IPS-18a (cell line): ENCODE data around the gene SDK1.

Experiments
- H3K27ac ChIP-seq: one replicate; pipeline ENCODE4 v1.5.1; 2013; ENCODE audit warnings: low read length
- H3K27me3 ChIP-seq: one replicate; pipeline ENCODE4 v1.6.1; 2013; ENCODE audit warnings: mild to moderate bottlenecking, low read length; ENCODE audit not compliant: control insufficient read depth, insufficient read depth
- H3K36me3 ChIP-seq: one replicate; pipeline ENCODE4 v1.6.1; 2013; ENCODE audit warnings: low read depth, low read length; ENCODE audit not compliant: control insufficient read depth
- H3K4me1 ChIP-seq: one replicate; pipeline ENCODE4 v1.6.1; 2013; ENCODE audit warnings: low read depth, low read length; ENCODE audit not compliant: control insufficient read depth
- H3K4me3 ChIP-seq: one replicate; pipeline ENCODE4 v1.5.1; 2013; ENCODE audit warnings: low read length
- H3K9ac ChIP-seq: one replicate; pipeline ENCODE4 v1.6.1; 2013; ENCODE audit warnings: mild to moderate bottlenecking, low read length, moderate library complexity
- H3K9me3 ChIP-seq: one replicate; pipeline ENCODE4 v1.6.1; 2013; ENCODE audit warnings: low read depth, low read length; ENCODE audit not compliant: control insufficient read depth

Gene SDK1

DNA sequence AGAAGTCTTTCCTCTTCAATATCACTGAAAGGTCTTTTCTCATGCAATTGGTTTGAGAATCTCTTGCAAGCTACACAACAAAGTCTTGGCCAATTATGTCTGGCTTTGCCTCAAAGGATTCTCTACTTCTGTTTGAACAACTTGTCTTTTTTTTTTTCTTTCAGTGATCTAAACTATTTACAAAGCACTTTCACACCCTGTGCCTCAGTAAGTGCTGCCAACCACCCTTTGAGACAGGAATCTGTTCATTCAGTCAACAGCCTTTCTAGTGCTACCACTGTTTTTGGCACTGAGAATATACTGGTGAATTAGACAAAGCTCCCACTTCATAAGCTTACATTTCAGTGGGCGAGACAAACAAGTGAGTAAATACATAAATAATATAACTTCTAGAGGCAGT is 26.9 kb upstream of the SDK1 start:
- Histone ChIP-seq H3K27ac (no peak overlapping the region), H3K4me1 (no peaks in the 10 kb centered on the region), H3K27me3 (no peaks in the 10 kb centered on the region), H3K9me3 (no peaks in the 10 kb centered on the region), H3K36me3 (no peaks in the 10 kb centered on the region), H3K4me3 (no peak overlapping the region), H3K9ac (no peak overlapping the region)

GRCh38 chr7:3277604-3278572 is 23.2 kb upstream of the SDK1 start:
- Histone ChIP-seq H3K27me3 (no peaks in the 10 kb centered on the region), H3K36me3 (no peaks in the 10 kb centered on the region), H3K9me3 (no peaks in the 10 kb centered on the region), H3K4me1 (peaks cover 15% of the 10 kb centered on the region), H3K4me3 (no peak overlapping the region), H3K27ac (no peak overlapping the region), H3K9ac (no peak overlapping the region)

- Histone ChIP-seq H3K4me3 (no peak overlapping the region), H3K9ac (no peak overlapping the region), H3K36me3 (no peaks in the 10 kb centered on the region)
Observed at GRCh38 chr7:3279147-3279818, 21.8 kb upstream of the SDK1 start.

DNA sequence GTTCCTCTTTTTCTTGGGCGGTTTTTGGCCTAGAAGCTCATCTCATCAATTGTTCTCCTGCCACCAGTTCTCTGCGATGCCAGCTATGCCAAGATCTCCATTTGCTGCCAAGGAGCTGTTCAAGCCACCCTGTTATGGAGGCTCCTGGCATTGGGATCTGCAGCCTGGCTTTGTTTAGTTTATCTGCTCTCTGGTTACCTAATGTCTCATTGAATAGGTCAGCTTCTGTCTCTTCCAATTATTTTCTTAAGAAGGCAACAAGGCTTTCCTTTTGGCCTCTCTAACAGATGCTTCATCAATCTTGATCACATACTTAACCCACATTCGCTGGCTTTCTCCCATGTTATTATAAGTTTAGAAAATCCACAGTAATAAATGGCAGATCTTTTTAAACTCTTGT is 20.6 kb upstream of the SDK1 start:
- Histone ChIP-seq H3K9ac (no peak overlapping the region), H3K36me3 (no peaks in the 10 kb centered on the region), H3K4me3 (no peak overlapping the region), H3K27me3 (no peaks in the 10 kb centered on the region), H3K9me3 (no peaks in the 10 kb centered on the region), H3K4me1 (peaks cover 15% of the 10 kb centered on the region), H3K27ac (no peak overlapping the region)

More at GRCh38 chr7:3279147-3279818, 21.8 kb upstream of the SDK1 start:
- peaks cover 15% of the 10 kb centered on the region for H3K4me1 ChIP-seq
- H3K27me3 ChIP-seq = no peaks in the 10 kb centered on the region
- H3K27ac ChIP-seq = no peak overlapping the region
- no peaks in the 10 kb centered on the region for H3K9me3 ChIP-seq

DNA sequence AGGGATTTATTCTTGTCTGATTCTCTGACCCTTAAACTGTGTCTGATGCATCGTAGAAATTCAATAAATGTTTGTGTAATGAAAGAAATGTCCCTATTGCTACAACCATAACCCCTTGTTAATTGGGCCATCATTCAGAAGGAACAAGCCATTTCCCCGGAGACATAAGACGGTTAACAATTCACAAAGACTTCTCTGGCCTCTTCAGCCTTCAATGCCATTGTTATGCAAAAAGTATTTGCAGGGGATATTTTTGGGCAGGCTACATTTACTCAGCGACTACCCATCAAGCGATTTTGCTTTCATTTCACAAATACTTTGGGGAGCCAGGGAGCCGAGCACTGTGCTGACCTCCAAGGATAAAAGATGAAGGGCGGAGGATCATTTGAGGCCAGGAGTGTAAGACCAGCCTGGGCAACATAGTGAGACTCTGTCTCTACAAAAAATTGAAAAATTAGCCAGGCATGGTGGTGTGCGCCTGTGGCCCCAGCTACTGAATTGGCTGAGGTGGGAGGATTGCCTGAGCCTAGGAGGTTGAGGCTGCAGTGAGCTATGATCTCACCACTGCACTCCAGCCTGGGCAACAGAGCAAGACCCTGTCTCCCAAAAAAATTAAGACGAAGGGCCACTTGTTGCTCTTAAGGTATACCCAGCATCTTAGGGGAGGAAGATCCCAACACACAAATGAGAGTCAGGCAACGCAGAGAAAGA is 20.0 kb upstream of the SDK1 start:
- H3K4me1 ChIP-seq = peaks cover 15% of the 10 kb centered on the region
- H3K27me3 ChIP-seq = no peaks in the 10 kb centered on the region
- H3K9ac ChIP-seq = no peak overlapping the region
- H3K27ac ChIP-seq = no peak overlapping the region
- no peaks in the 10 kb centered on the region for H3K36me3 ChIP-seq
- H3K9me3 ChIP-seq = no peaks in the 10 kb centered on the region
- H3K4me3 ChIP-seq = no peak overlapping the region

GRCh38 chr7:3282457-3282856 is 18.6 kb upstream of the SDK1 start:
- Histone ChIP-seq H3K9ac (no peak overlapping the region), H3K27ac (no peak overlapping the region), H3K9me3 (no peaks in the 10 kb centered on the region), H3K4me1 (peaks cover 15% of the 10 kb centered on the region), H3K27me3 (no peaks in the 10 kb centered on the region), H3K4me3 (no peak overlapping the region), H3K36me3 (no peaks in the 10 kb centered on the region)

- Histone ChIP-seq H3K27me3 (no peaks in the 10 kb centered on the region), H3K36me3 (no peaks in the 10 kb centered on the region), H3K9ac (no peak overlapping the region), H3K27ac (no peak overlapping the region), H3K4me1 (peaks cover 15% of the 10 kb centered on the region), H3K4me3 (no peak overlapping the region), H3K9me3 (no peaks in the 10 kb centered on the region)
Observed at GRCh38 chr7:3283130-3283704, 17.8 kb upstream of the SDK1 start.

GRCh38 chr7:3285652-3286051 is 15.4 kb upstream of the SDK1 start:
- H3K9me3 ChIP-seq = no peaks in the 10 kb centered on the region
- peaks cover 11% of the 10 kb centered on the region for H3K4me1 ChIP-seq
- H3K4me3 ChIP-seq = no peak overlapping the region
- no peaks in the 10 kb centered on the region for H3K36me3 ChIP-seq
- no peak overlapping the region for H3K9ac ChIP-seq
- H3K27ac ChIP-seq = no peak overlapping the region
- H3K27me3 ChIP-seq = no peaks in the 10 kb centered on the region

GRCh38 chr7:3289996-3290395 is 11.1 kb upstream of the SDK1 start:
- no peak overlapping the region for H3K4me3 ChIP-seq
- H3K9me3 ChIP-seq = no peaks in the 10 kb centered on the region
- no peak overlapping the region for H3K9ac ChIP-seq
- peaks cover 3% of the 10 kb centered on the region for H3K4me1 ChIP-seq
- no peaks in the 10 kb centered on the region for H3K36me3 ChIP-seq
- H3K27me3 ChIP-seq = no peaks in the 10 kb centered on the region
- H3K27ac ChIP-seq = no peak overlapping the region

DNA sequence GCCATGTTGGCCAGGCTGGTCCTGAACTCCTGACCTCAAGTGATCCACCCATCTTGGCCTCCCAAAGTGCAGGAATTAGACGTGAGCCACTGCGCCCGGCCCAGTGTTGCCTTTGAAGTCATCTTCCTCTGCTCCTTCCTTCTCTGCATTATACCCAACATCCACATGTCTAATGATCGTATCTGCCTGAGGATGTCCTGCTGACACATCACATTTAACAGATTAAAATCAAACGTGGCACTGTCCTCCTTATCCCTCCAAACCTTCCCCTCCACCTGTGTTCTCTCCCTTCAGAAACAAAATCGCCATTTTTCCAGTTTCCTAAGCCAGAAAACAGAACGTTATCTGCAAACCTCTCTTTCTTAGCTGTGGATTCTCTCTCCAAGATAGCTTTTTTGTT is 8.4 kb upstream of the SDK1 start:
- Histone ChIP-seq H3K27me3 (no peaks in the 10 kb centered on the region), H3K9ac (no peak overlapping the region), H3K27ac (no peak overlapping the region), H3K4me3 (no peak overlapping the region), H3K9me3 (no peaks in the 10 kb centered on the region), H3K4me1 (peaks cover 3% of the 10 kb centered on the region), H3K36me3 (no peaks in the 10 kb centered on the region)

DNA sequence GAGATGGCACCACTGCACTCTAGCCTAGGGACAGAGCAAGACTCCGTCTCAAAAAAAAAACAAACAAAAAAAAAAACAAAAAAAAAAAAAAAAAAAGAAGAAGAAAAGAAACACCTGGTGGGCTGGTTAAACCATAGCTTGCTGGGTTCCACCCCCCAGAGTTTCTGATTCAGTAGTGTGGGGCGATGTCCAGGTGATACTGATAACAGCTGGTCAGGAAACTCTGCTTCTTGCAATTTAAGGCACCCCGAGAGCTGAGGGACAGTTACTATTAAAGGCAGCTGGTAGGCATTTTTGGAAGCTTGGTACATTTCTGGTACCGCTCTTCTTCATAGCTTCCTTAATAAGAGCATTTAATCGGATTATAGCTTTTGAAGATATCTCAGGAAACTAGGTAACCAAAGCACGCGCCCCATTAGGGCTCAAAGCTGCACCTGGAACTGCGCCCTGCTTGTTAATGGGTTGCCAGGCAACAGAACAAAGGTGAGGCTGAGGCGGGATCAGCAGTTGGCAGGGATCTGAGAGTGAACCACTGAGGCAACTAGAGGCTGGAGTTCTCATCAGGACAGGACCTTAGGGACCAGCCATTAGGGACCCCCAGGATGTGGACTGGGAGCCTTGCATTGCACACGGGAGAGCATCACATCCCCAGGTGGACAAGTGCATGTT is 6.5 kb upstream of the SDK1 start:
- H3K27me3 ChIP-seq = no peaks in the 10 kb centered on the region
- H3K27ac ChIP-seq = no peak overlapping the region
- no peak overlapping the region for H3K4me3 ChIP-seq
- no peaks in the 10 kb centered on the region for H3K36me3 ChIP-seq
- no peaks in the 10 kb centered on the region for H3K9me3 ChIP-seq
- peaks cover 3% of the 10 kb centered on the region for H3K4me1 ChIP-seq
- no peak overlapping the region for H3K9ac ChIP-seq
